Measurements from ENCODE around the gene EHBP1L1.
"Not testable (repeated sequence)": the region's sequence is repeated elsewhere in the genome, so short reads cannot be mapped to it uniquely, and the experiment has no call there.

Gene EHBP1L1

GRCh38 chr11:65636108-65637031, 60.5 kb downstream of the EHBP1L1 start:
- no peaks in the 10 kb centered on the region for H3K9me3 ChIP-seq (ENCODE audit: control insufficient read depth in 1 of 2, low read length in 2 of 2)
- no peak overlapping the region for H3K9ac ChIP-seq (ENCODE audit: low read depth in 1 of 2, low read length in 2 of 2)
- peaks cover 20 to 52% of the 10 kb centered on the region in 2 donors for H3K36me3 ChIP-seq (ENCODE audit: control insufficient read depth in 1 of 2, insufficient read depth in 2 of 2, low read length in 2 of 2)
- no peaks in the 10 kb centered on the region for H3K27me3 ChIP-seq (ENCODE audit: control insufficient read depth in 1 of 2, insufficient read depth in 2 of 2, low read length in 2 of 2)
- no peak overlapping the region for H3K27ac ChIP-seq (ENCODE audit: low read depth, low read length)
- H3K4me3 ChIP-seq (ENCODE audit: low read depth in 1 of 2, low read length in 2 of 2) = no peak overlapping the region
- peaks cover 17 to 30% of the 10 kb centered on the region in 2 donors for H3K4me1 ChIP-seq (ENCODE audit: control insufficient read depth in 1 of 2, insufficient read depth in 2 of 2, low read length in 2 of 2)

- Histone ChIP-seq H3K4me3 (ENCODE audit: low read depth in 1 of 2, low read length in 2 of 2) (peak overlapping the region in 1 of 2 donors; percentile 40), H3K27me3 (ENCODE audit: control insufficient read depth in 1 of 2, insufficient read depth in 2 of 2, low read length in 2 of 2) (no peaks in the 10 kb centered on the region), H3K27ac (ENCODE audit: low read depth, low read length) (no peak overlapping the region), H3K9ac (ENCODE audit: low read depth in 1 of 2, low read length in 2 of 2) (peak overlapping the region in 1 of 2 donors; percentile 81), H3K36me3 (ENCODE audit: control insufficient read depth in 1 of 2, insufficient read depth in 2 of 2, low read length in 2 of 2) (peaks cover 20 to 47% of the 10 kb centered on the region in 2 donors), H3K4me1 (ENCODE audit: control insufficient read depth in 1 of 2, insufficient read depth in 2 of 2, low read length in 2 of 2) (peaks cover 20 to 33% of the 10 kb centered on the region in 2 donors), H3K9me3 (ENCODE audit: control insufficient read depth in 1 of 2, low read length in 2 of 2) (no peaks in the 10 kb centered on the region)
Observed at GRCh38 chr11:65637032-65637557, 61.2 kb downstream of the EHBP1L1 start.

GRCh38 chr11:65637794-65638419, 62.1 kb downstream of the EHBP1L1 start, which contains the start of gene SIPA1:
Gene SIPA1, plus strand, starts transcription at chr11:65638101. Its CDS starts 2,821 bp downstream, at chr11:65640922.
- peaks cover 20 to 46% of the 10 kb centered on the region in 2 donors for H3K36me3 ChIP-seq (ENCODE audit: control insufficient read depth in 1 of 2, insufficient read depth in 2 of 2, low read length in 2 of 2)

GRCh38 chr11:65639228-65639597, 63.4 kb downstream of the EHBP1L1 start:
- H3K27me3 ChIP-seq (ENCODE audit: control insufficient read depth in 1 of 2, insufficient read depth in 2 of 2, low read length in 2 of 2); H3K27ac ChIP-seq (ENCODE audit: low read depth, low read length); H3K9me3 ChIP-seq (ENCODE audit: control insufficient read depth in 1 of 2, low read length in 2 of 2); H3K9ac ChIP-seq (ENCODE audit: low read depth in 1 of 2, low read length in 2 of 2): not testable (repeated sequence)
- Histone ChIP-seq H3K4me1 (ENCODE audit: control insufficient read depth in 1 of 2, insufficient read depth in 2 of 2, low read length in 2 of 2) (peaks cover 20 to 39% of the 10 kb centered on the region in 2 donors), H3K36me3 (ENCODE audit: control insufficient read depth in 1 of 2, insufficient read depth in 2 of 2, low read length in 2 of 2) (peaks cover 19 to 33% of the 10 kb centered on the region in 2 donors), H3K4me3 (ENCODE audit: low read depth in 1 of 2, low read length in 2 of 2) (peak overlapping the region; percentile 52 to 80)

More at GRCh38 chr11:65637794-65638419, 62.1 kb downstream of the EHBP1L1 start, which contains the start of gene SIPA1:
- Histone ChIP-seq H3K9ac (ENCODE audit: low read depth in 1 of 2, low read length in 2 of 2) (peak within 1 kb of the TSS; percentile 68 to 81), H3K4me1 (ENCODE audit: control insufficient read depth in 1 of 2, insufficient read depth in 2 of 2, low read length in 2 of 2) (peaks cover 20 to 39% of the 10 kb centered on the region in 2 donors), H3K4me3 (ENCODE audit: low read depth in 1 of 2, low read length in 2 of 2) (peak within 1 kb of the TSS; percentile 80), H3K9me3 (ENCODE audit: control insufficient read depth in 1 of 2, low read length in 2 of 2) (no peaks in the 10 kb centered on the region), H3K27me3 (ENCODE audit: control insufficient read depth in 1 of 2, insufficient read depth in 2 of 2, low read length in 2 of 2) (no peaks in the 10 kb centered on the region), H3K27ac (ENCODE audit: low read depth, low read length) (peak within 1 kb of the TSS; percentile 81)

- Histone ChIP-seq H3K9me3 (ENCODE audit: control insufficient read depth in 1 of 2, low read length in 2 of 2) (no peaks in the 10 kb centered on the region), H3K36me3 (ENCODE audit: control insufficient read depth in 1 of 2, insufficient read depth in 2 of 2, low read length in 2 of 2) (peaks cover 13 to 26% of the 10 kb centered on the region in 2 donors), H3K27me3 (ENCODE audit: control insufficient read depth in 1 of 2, insufficient read depth in 2 of 2, low read length in 2 of 2) (no peaks in the 10 kb centered on the region), H3K4me1 (ENCODE audit: control insufficient read depth in 1 of 2, insufficient read depth in 2 of 2, low read length in 2 of 2) (peaks cover 20 to 43% of the 10 kb centered on the region in 2 donors), H3K4me3 (ENCODE audit: low read depth in 1 of 2, low read length in 2 of 2) (peak overlapping the region; percentile 48 to 52), H3K9ac (ENCODE audit: low read depth in 1 of 2, low read length in 2 of 2) (peak overlapping the region; percentile 26 to 61), H3K27ac (ENCODE audit: low read depth, low read length) (peak overlapping the region; percentile 84)
Observed at GRCh38 chr11:65639623-65640482, 64.0 kb downstream of the EHBP1L1 start.

- Histone ChIP-seq H3K27ac (ENCODE audit: low read depth, low read length) (peak overlapping the region; percentile 84), H3K9me3 (ENCODE audit: control insufficient read depth in 1 of 2, low read length in 2 of 2) (no peaks in the 10 kb centered on the region), H3K27me3 (ENCODE audit: control insufficient read depth in 1 of 2, insufficient read depth in 2 of 2, low read length in 2 of 2) (no peaks in the 10 kb centered on the region), H3K9ac (ENCODE audit: low read depth in 1 of 2, low read length in 2 of 2) (peak overlapping the region; percentile 32 to 61), H3K36me3 (ENCODE audit: control insufficient read depth in 1 of 2, insufficient read depth in 2 of 2, low read length in 2 of 2) (peaks cover 5 to 22% of the 10 kb centered on the region in 2 donors), H3K4me3 (ENCODE audit: low read depth in 1 of 2, low read length in 2 of 2) (peak overlapping the region; percentile 52 to 53), H3K4me1 (ENCODE audit: control insufficient read depth in 1 of 2, insufficient read depth in 2 of 2, low read length in 2 of 2) (peaks cover 20 to 43% of the 10 kb centered on the region in 2 donors)
Observed at GRCh38 chr11:65640483-65641296, 64.8 kb downstream of the EHBP1L1 start.

- Histone ChIP-seq H3K9ac (ENCODE audit: low read depth in 1 of 2, low read length in 2 of 2) (peak overlapping the region; percentile 25 to 32), H3K27me3 (ENCODE audit: control insufficient read depth in 1 of 2, insufficient read depth in 2 of 2, low read length in 2 of 2) (no peaks in the 10 kb centered on the region), H3K9me3 (ENCODE audit: control insufficient read depth in 1 of 2, low read length in 2 of 2) (no peaks in the 10 kb centered on the region), H3K4me3 (ENCODE audit: low read depth in 1 of 2, low read length in 2 of 2) (peak overlapping the region; percentile 17 to 53), H3K4me1 (ENCODE audit: control insufficient read depth in 1 of 2, insufficient read depth in 2 of 2, low read length in 2 of 2) (peaks cover 20 to 43% of the 10 kb centered on the region in 2 donors), H3K36me3 (ENCODE audit: control insufficient read depth in 1 of 2, insufficient read depth in 2 of 2, low read length in 2 of 2) (peaks cover 0 to 16% of the 10 kb centered on the region in 2 donors), H3K27ac (ENCODE audit: low read depth, low read length) (peak overlapping the region; percentile 84)
Observed at GRCh38 chr11:65641297-65642013, 65.6 kb downstream of the EHBP1L1 start.
